22Rv1 (cell line): ENCODE data around the gene DPH2.
A peak's percentile ranks its signal among the peaks of the same experiment; 100 is the strongest.

Experiments used
- H3K27ac ChIP-seq: fragments of 450-650 bp; 2 replicates; pipeline ENCODE4 v1.5.1; 2017
- CTCF ChIP-seq: fragments of 450-650 bp; IDR thresholded peaks from 2 replicates; pipeline ENCODE4 v1.5.1; 2017; ENCODE audit warnings: mild to moderate bottlenecking
- ZFX ChIP-seq: fragments of 450-650 bp; IDR thresholded peaks from 2 replicates; pipeline ENCODE4 v1.6.1; 2017; ENCODE audit warnings: antibody characterized with exemption, borderline replicate concordance

DPH2 gene

GRCh38 chr1:43946236-43947060 is 23.4 kb upstream of the DPH2 start, which contains the start of gene IPO13:
Gene IPO13 (plus strand): TSS chr1:43946950. CDS start chr1:43947601, 651 bp downstream.
- H3K27ac ChIP-seq, result peak within 1 kb of the TSS; percentile 78
- no peak for TF ChIP-seq ZFX
- peak; percentile 91 for TF ChIP-seq CTCF

- no peak for TF ChIP-seq ZFX
- TF ChIP-seq CTCF, result no peak
- H3K27ac ChIP-seq, result peak overlapping the region; percentile 78
Observed at GRCh38 chr1:43947061-43947873, 22.5 kb upstream of the DPH2 start.

GRCh38 chr1:43947874-43948437 is 21.9 kb upstream of the DPH2 start:
- TF ChIP-seq CTCF (no peak), ZFX (no peak)
- 0 out of 2 replicates have a peak overlapping the region, but pooled peaks have one; percentile 78 for H3K27ac ChIP-seq

GRCh38 chr1:43949678-43950077 is 20.1 kb upstream of the DPH2 start:
- TF ChIP-seq ZFX, result no peak
- TF ChIP-seq CTCF, result no peak
- no peak overlapping the region for H3K27ac ChIP-seq

- no peak overlapping the region for H3K27ac ChIP-seq
- TF ChIP-seq CTCF, result no peak
- no peak for TF ChIP-seq ZFX
Observed at GRCh38 chr1:43951021-43951985, 18.5 kb upstream of the DPH2 start.

- H3K27ac ChIP-seq, result no peak overlapping the region
- TF ChIP-seq ZFX (no peak), CTCF (no peak)
Observed at GRCh38 chr1:43952731-43953346, 17.0 kb upstream of the DPH2 start.
